GM18858 (cell line): ENCODE measurements around the gene KCNH3.
"Not testable (repeated sequence)": the region's sequence is repeated elsewhere in the genome, so short reads cannot be mapped to it uniquely, and the experiment has no call there.

ENCODE experiments used
- ATAC-seq: cut with Tn5 transposase; IDR thresholded peaks from one replicate; pipeline ENCODE4 v1.9.1; 2021; ENCODE audit not compliant: unreplicated experiment

KCNH3 gene

DNA sequence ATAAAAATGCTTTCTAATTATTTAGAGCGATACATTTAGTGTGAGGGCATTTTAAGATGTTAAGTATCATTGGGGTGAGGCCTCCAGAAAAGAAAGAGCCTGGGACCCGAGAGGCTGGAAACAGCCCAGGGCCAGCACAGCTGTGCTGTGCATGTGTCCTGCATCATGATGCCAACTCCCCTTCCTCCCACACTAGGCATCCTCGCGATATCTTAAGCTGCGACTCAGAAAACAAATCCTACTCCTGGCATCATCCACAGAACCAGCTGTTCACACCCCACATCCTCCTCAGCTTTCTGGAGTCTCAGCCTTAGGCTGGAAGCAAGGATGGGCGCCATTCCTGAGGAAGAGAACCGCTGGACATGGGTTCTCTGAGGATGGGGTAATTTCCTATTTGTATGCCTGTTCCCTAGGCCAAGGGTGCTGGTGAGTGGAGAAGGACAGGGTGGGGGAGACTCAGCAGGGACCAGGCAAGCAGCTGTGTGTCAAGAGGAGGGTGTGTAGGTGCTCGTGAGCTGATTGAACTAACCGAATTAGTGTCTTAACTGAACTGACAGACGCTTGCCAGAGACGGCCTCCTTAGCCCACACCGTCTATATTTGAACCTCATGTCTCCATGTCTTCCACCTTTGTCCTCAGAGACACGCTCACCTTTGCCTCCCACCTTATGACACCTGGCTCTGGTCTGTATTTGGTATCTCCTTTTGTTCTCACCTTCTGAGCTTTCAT is 44.7 kb downstream of the KCNH3 start:
- ATAC-seq: no peak

DNA sequence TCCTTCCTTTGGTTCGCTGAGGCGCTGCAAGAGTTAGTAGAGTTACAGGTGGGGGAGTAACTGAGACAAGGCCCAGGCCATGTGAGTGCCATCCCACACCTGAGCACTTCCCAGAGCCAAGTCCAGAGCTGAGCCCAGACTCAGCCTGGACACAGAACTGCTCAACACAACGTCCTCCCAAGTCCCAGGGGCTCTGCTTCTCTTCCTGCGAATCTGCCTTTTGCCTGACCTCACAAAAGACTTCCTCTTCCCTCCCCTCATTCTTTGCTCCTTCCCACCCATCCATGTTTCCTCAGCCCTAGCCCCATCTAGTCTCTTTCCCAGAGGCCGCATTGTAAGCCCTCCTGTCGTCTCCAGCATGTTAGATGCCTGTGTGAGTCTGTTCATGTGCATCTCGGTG is 45.8 kb downstream of the KCNH3 start:
- ATAC-seq: no peak

DNA sequence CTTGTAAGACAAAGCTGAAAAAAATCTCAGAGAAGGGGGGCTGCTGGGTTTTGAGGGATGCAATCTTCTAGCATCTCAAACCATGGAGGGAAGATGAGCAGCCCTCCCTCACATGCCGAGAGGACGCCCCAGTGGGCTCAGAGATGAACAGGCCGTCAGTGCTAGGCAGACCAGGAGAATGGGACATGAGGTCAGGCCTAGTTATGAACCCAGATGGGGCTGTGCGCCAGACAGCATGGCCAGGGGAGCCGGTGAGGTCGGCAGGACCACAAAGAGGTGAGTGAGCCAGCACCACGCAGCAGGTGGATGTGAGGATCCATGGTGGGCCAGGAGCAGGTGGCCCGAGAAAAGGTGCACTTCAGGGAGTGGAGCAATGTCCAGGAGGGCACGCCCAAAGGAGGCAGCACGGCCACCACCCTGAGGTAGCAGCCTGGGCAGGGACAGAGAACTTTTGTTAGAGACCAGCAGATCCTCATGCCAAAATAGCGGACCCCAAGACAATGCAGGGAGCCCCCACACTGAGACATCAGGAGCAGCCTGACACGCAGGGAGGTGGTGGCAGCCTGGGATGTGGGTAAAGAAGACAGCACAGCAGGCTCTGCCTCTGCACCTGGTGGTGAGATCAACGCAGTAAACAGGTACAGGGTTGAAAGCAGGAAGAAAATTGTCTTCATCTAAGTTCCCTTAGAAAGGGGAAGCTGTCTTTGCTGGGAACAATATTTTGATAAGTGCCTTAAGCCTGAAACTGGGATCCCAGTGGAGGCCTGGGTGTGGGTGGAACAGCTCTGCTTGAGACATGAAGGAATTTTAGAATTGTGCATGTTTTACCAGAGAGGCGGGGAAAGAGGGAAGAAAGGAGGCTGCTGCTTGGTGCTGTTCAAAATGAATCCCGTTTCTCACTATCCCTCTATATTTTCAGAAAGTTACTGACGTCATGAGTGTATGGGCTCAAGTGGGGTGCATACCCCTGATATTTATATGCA is 46.9 kb downstream of the KCNH3 start:
- no peak for ATAC-seq

DNA sequence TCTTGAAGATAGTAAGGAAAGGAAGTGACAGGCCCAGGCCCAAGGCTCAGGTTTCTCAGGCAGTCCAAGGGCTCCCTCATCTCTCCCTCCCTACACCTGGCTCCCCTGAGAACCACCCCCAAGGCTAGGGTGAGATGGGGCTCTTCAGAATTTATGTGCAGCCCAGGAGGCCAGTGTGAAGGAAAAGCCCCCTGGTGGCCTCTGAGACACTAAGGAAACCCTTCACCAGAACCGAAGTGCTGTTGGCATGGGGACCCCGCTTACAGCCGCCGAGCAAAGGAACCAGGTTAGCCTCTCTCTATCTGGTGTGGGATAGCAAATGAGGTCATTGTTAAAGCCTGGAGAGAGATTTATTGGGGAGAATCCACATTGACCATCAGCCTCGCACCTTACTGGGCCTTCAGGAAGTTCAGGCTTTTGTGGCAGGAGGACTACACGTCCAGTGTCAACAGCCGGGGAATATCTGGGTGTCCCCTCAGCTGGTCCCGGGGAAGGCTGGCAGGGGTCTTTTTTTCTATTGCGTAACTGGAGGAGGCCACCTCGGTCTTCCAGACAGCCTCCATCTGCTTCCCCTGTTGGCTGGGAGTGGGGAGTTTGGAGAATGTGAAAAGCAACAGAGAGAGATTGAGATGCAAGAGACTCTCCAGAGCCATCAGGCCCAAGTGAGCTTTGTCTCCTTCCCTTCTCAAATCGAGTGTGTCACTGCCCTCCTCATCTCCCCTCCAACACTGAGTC is 48.5 kb downstream of the KCNH3 start:
- ATAC-seq: no peak

DNA sequence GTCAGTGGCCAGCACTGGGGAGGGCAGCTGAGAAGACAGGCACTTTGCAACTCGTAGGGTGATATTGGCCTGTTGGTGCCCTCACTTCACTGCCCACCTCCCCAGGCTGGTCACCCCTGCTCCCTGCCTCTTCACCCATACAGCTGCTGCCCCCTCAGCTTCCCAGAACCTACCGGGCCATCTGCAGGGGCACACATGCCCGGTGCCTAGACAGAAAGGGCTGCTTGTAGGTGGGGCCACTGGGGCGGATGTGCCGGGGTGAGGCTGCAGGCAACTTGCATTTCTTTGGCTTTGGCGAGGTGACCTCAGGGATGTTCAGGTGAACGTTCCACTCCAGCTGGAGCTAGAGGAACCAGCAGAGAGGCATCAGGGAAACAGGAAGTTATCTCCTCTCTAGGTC is 49.5 kb downstream of the KCNH3 start:
- ATAC-seq: no peak

GRCh38 chr12:49588721-49589516 is 50.1 kb downstream of the KCNH3 start:
- ATAC-seq: no peak

GRCh38 chr12:49598527-49598926 is 59.7 kb downstream of the KCNH3 start:
- no peak for ATAC-seq

- no peak for ATAC-seq
Observed at GRCh38 chr12:49599961-49600360, 61.1 kb downstream of the KCNH3 start.

DNA sequence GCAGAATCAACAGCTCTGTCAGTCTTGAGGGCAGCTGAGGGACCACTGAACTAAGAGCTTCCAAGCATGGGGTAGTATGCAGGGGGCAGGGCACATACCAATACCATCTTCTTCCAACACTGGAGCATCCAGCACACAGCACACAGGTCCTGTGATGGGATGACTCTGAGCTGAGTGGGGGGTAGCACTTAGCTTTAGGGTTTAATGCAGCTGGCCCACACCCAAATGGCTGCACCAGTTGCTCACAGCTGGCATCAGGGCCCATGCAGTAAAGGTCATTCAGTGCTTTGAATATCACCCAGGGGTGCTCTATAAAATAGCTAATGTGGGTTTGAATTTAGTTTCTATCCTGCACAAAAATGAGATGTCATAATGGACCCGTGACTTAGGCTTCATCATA is 64.9 kb downstream of the KCNH3 start:
- no peak for ATAC-seq

DNA sequence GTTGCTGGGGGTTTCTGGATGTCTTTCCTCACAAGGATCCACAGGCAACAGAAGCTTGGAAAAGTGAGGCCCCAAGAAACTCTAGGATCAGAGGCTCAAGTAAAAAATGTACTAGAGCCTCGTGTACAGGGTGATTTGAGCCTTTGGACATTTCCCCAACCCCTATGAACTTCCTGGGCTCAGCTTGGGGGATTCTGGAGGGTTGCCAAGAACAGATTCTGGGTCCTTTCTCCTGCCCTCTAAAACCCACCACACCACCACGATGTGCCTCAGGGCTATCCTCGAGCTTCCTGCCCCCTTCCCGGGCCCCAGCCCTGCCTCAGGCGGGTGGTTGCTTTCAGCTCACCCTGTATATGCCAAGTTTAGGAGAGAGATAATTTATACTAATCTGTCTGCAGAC is 66.0 kb downstream of the KCNH3 start:
- ATAC-seq: no peak

DNA sequence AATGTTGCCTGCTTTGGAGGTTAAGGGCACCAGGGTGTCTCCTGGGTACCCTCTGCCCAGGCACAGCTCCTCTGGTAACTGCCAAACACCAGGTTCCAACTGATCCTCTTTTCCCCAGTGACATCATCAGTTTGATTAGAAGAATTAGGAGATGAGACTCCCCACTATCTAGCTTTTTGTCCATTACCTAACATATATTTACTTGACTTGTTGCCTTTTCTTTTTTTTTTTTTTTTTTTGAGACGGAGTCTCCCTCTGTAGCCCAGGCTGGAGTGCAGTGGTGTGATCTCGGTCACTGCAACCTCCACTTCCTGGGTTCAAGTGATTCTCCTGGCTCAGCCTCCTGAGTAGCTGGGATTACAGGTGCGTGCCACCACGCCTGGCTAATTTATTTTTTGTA is 66.7 kb downstream of the KCNH3 start, which contains the start of gene FAM186B:
TSS of gene FAM186B (minus strand) at position 101 of the 400 bp plus-strand sequence. CDS start 162 bp downstream, outside the sequence.
- not testable (repeated sequence) for ATAC-seq
